Activated CD4-positive, alpha-beta T cell treated with anti-CD3 and anti-CD28 coated beads for 48 hours (primary cell): ENCODE results near the gene ZFAND4.
"Not testable (repeated sequence)": the region's sequence is repeated elsewhere in the genome, so short reads cannot be mapped to it uniquely, and the experiment has no call there.

Source experiments
- DNase-seq: peaks from one replicate; pipeline ENCODE4 v3.0.0-alpha.2; 2020

The ZFAND4 gene

GRCh38 chr10:45640049-45640448, 32.5 kb downstream of the ZFAND4 start:
- no peak for DNase-seq

GRCh38 chr10:45627412-45628048, 45.0 kb downstream of the ZFAND4 start:
- no peak for DNase-seq

GRCh38 chr10:45625879-45626278, 46.7 kb downstream of the ZFAND4 start:
- DNase-seq: no peak

DNA sequence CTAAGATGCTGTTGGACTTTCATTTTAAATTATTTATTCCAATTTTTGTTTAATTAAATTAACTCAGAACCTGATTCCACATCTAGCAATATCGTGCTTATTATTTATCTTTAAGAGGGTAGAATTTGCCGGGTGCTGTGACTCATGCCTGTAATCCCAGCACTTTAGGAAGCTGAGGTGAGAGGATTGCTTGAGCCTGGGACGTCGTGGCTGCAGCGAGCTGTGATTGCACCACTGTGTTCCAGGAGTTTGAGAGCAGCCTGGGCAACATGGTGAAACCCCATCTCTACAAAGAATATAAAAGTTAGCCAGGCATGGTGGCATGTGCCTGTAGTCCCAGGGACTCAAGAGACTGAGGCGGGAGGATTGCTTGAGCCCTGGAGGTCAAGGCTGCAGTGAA, 47.8 kb downstream of the ZFAND4 start:
- no peak for DNase-seq

DNA sequence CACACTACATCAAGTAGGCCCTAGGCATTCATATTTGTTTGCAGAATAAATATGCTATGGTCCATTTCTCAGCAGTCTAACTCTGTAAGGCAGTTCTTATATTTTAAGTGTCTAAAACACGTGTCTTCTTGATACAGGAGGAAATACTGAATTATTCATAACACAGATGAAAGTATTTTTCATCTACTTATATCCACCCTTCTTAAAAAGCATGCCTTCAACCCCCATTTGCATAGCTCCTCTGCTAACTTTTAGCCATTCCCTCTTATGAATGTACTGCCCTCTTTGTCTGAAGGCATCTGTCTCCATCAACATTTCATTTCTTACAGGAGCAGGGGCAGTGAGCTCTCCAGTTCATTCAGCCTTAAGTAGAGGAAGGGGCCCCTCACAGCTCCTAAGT, 57.7 kb downstream of the ZFAND4 start:
- DNase-seq: no peak

- no peak for DNase-seq
Measured at GRCh38 chr10:45612741-45613140, 59.8 kb downstream of the ZFAND4 start.

DNA sequence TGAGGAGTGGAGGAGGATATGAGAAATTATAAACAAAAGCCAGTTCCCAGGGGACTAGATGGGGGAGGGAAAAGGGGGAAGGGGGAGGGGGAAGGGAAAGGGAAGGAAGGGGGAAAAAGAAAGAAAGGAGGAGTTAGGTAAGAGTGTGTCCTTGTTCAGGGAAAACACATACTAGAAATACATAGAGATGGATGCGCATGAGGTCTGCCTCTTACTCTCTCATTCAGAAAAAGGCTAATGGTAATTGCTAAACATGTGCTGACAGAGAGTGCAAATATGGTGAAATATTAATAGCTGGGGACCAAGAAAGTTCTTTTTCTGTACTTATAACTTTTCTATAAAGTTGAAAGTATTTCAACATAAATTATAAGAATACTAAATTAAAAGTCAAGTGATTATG, 64.5 kb downstream of the ZFAND4 start:
- DNase-seq: no peak

- DNase-seq: no peak
Measured at GRCh38 chr10:45607276-45607675, 65.3 kb downstream of the ZFAND4 start.

DNA sequence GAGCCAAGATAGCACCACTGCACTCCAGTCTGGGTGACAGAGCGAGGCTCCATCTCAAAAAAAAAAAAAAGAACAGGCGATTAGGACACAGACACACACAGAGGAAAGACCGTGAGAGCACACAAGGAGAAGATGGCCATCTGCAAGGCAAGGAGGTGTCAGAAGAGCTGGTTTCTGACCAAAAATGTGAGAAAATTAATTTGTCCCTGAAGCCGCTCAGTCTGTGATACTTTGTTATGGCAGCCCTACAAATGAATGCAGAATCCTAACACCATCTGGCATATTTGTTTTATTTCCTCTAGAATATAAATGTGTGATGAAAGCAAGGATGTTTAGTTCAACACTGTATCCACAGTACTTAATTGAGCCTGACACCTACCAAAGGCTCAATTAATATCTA, 69.7 kb downstream of the ZFAND4 start:
- no peak for DNase-seq

GRCh38 chr10:45602082-45602730, 70.4 kb downstream of the ZFAND4 start:
- DNase-seq: no peak

GRCh38 chr10:45601254-45601930, 71.2 kb downstream of the ZFAND4 start:
- DNase-seq: not testable (repeated sequence)

GRCh38 chr10:45600337-45601253, 72.0 kb downstream of the ZFAND4 start:
- not testable (repeated sequence) for DNase-seq

DNA sequence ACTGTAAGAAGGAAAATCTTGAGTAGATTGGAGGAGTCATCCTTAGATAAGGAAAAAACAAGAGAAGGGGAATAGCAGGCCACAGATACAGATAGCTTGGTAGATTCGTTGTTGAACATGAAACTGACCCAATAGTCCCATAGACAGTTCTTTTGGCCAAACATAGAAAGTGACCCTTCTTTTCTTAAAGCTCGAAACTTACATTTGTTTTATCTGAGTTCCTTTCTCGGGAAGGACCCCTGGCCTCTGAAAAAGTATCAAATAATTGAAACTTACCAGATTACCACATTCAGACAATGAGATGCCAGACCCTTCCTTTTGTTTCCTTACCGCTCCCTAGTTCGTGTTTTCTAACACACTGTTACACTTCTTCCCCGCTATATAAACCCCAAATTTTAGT, 72.9 kb downstream of the ZFAND4 start:
- DNase-seq: no peak

DNA sequence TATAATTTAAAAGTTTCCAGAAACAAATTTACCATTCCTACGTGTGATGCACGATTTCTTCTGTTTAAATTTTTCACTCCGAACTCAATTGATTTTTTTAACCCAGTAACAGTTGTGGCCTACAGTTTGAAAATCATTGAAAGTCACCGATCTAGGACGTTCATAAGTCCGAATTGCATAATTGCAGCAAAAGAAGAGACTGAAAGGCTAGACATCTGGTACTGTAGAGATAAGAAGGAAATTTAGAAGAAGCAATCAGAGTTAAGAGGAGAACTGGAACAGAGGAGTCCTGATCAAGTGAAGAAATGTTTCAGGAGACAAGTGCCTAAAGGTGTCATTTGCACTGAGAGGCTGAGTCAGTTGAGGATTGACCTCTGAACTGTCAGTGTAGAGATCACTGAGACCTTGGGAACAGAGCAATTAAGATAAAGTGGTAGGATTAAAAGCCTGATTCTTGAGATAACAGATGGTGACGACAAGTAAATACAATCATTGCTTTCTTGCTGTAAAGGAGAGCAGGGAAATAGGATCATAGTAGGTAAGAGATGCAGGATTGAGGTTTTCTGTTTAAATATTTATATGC, 73.5 kb downstream of the ZFAND4 start:
- DNase-seq: no peak

DNA sequence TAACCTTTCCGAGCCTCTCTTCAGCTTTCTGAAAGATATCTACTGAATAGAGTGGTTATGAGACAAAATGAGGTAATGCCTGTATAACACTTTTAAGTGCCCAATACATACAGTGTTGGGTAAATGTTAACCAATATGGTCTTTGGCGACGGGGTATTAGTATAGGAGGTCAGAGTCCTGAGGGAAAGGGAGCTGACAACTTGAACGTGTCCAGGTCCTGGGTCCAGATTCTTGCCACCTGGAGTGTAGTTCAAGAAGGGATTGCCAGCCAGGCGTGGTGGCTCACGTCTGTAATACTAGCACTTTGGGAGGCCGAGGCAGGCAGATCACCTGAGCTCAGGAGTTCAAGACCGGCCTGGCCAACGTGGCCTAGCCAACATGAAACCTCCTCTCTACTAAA, 76.0 kb downstream of the ZFAND4 start:
- DNase-seq: no peak

- peak; percentile 91 for DNase-seq
Measured at GRCh38 chr10:45594276-45595157, 78.1 kb downstream of the ZFAND4 start.

DNA sequence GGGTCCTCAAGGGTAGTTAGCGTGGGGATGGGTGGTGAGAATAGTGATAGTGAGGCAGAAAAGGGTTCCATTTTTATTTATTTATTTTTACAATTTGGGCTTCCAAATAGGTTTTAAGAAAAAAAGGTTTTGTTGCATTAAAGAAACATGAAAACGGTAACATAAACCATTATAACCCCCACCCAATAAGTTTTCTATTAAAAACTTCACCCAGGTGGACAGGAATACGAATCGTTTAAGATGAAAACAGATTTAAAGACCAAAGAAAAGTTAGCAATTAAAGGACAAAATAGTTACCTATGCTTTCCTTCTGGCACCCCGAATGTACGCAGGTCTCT, 78.7 kb downstream of the ZFAND4 start:
- no peak for DNase-seq

GRCh38 chr10:45592926-45593325, 79.6 kb downstream of the ZFAND4 start:
- no peak for DNase-seq

GRCh38 chr10:45592432-45592831, 80.1 kb downstream of the ZFAND4 start:
- no peak for DNase-seq

DNA sequence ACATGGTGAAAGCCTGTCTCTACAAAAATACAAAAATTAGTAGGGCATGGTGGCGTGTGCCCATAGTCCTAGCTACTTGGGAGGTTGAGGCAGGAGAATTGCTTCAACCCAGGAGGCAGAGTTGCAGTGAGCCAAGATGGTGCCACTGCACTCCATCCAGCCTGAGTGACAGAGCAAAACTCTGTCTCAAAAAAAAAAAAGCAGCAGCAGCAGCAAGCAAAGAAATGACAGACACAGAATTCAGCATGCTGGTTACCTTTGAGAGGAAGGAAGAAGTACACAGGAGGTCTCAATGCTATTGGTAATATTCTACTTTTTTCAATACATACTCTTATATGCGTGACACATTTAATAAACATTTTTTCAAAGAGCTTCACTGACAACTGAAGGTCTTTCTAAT, 81.3 kb downstream of the ZFAND4 start:
- no peak for DNase-seq

DNA sequence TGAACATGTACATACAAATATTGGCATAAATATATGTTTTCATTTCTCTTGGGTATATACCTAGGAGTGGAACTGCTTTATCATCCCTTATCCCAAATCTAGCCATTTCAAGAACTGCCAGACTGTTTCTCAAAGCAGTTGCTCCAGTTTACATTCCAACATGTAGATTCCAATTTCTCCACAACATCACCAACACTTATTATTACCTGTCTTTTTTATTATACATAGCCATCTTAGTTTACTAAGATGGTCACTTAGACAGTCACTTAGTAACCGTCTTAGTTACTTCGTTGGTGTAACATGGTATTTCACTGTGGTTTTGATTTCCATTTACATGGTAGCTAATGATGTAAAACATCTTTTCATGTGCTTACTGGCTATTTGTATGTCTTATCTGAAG, 82.7 kb downstream of the ZFAND4 start:
- no peak for DNase-seq

DNA sequence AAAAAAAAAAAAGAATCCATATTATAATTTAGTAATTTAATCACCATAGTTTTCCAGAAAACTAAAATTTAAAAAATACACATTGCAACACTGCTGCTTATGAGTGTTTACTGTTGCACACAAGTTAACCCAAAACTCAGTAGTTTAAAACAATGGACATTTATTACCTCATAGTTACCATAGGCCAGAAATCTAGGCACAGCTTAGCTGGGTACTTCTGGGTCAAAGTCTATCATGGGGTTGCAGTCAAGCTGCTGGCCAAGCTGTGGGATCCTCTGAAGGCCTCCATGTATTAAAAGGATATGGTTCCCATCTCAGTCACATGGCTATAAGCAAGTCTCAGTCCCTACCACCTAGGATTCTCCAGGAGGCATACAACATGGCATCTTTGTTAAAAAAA, 83.6 kb downstream of the ZFAND4 start:
- no peak for DNase-seq
